Measurements from ENCODE around the gene TALDO1.

TALDO1 gene

GRCh38 chr11:770642-771616 lies 23.7 kb downstream of the TALDO1 start:
- no peak for DNase-seq

- no peak for DNase-seq
Measured at GRCh38 chr11:771617-772204, 24.4 kb downstream of the TALDO1 start.

- no peak for DNase-seq
Measured at GRCh38 chr11:772429-773390, 25.4 kb downstream of the TALDO1 start.

GRCh38 chr11:773425-773824 lies 26.2 kb downstream of the TALDO1 start:
- no peak for DNase-seq

DNA sequence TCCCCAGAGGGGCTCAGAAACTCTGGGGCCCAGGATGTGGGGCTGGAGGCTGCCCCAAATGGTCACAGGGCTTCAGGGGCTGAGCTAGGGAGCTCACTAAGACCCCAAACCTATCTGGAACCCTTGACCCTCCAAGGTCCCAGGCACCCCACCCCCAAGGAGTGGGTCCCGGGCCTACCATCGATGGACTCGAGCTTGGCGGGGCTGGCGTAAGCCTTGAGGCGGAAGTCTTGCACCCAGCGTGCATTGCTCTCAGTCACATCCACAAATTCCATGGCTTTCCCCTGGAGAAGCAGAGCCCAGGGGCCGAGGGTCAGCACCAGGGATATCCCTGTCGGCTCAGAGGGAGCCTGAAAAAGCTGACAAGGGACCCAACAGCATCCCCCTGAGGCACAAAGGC lies 26.6 kb downstream of the TALDO1 start:
- DNase-seq = no peak

DNA sequence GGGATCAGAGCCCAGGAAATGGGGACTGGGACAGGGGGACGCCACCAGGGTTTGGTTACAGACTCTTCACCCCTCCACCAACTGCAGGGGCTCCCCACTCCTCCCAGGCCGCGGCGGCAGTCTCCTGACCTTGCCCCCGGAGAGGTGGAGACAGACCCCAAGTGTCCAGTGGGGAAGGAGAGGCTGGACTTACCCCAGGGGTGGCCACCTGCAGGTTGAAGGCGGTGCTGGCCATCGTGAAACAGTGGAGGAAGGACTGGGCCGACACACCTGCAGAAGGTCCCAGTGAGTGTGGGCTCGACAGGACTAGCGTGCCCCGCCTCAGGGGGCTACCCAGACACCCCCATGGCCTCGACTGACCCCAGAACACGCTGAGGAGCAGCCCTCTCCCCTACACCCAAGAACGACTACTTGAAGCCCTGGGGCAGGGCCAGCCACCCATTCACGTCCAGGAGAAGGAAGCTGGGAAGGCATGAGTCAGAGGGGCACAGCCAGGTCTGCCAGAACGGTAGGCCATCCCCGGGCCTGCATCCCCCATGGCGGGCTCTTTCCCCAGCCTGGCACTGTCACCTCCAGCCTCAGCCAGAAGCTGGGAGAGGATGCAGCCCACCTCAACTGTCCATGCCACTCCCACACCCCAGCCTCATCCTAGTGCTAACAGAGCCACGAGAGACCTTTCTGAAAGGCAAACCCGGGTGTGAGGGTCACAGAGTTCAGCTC lies 27.8 kb downstream of the TALDO1 start:
- DNase-seq = no peak

DNA sequence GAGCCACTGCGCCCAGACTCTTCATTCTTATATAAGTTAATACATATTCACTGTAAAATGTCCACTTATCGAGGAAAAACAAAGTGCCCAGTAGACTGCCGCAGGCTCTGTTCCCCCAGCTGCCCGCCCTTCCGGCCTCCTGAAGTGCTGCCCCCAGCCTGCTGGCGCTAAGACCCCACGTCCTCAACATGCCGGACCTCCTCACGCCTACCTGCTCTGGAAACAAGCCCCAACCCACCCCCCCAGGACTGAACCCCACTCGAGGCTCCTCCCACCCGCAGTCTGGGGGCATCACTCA lies 28.9 kb downstream of the TALDO1 start:
- no peak for DNase-seq

GRCh38 chr11:776561-777287 lies 29.5 kb downstream of the TALDO1 start:
- no peak for DNase-seq

DNA sequence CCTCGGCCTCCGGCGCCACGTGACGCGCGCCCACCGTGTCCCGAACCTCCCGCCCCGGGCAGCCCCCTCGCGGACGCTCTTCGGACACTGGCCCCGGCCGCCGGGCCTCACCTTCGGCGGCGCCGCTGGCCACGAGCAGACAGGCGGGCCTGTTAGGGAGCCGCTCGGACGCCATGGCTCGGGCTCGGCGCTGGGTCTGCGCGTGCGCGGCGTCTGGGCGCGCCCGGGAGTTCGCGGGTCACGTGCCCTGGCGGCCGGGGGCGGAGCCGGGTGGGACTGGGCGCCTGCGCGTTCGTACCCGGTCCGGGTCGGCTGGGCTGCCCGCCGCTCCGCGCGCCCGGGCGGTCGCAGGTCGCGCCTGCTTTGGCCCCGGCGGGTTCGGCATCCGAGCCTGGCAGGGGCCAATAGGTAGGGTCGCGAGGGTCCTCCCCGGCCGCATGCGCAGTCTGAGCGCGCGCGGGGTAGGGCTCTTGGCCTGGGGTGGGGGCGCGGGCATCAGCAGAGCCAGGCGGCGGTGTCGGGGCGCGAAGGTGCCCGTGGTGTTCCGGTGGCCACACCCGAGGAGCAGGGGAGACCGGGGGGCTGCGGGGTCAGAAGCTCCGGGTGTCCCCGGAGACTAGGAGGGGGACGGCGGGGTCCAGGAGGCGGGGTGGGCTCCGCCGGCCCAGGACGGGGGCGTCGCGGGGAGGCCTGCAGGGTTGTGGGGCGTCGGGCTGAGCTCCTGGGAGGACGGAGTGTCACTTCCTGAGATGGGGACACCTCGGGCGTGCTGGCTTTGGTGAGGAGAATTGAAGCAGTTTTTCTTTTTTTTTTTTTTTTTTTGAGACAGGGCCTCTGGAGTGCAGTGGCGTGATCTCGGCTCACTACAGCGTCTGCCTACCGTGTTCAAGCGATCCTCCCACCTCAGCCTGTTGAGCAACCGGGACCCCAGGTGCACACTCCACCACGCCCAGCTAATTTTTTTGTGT lies 30.3 kb downstream of the TALDO1 start, which contains the start of gene GATD1:
TSS of gene GATD1 (minus strand) at position 200 of the 968 bp plus-strand sequence. CDS start at position 175, 25 bp downstream.
- peak; percentile 39 for DNase-seq

- DNase-seq = no peak
Measured at GRCh38 chr11:778976-779954, 32.0 kb downstream of the TALDO1 start.

GRCh38 chr11:779955-780532 lies 32.8 kb downstream of the TALDO1 start:
- no peak for DNase-seq

DNA sequence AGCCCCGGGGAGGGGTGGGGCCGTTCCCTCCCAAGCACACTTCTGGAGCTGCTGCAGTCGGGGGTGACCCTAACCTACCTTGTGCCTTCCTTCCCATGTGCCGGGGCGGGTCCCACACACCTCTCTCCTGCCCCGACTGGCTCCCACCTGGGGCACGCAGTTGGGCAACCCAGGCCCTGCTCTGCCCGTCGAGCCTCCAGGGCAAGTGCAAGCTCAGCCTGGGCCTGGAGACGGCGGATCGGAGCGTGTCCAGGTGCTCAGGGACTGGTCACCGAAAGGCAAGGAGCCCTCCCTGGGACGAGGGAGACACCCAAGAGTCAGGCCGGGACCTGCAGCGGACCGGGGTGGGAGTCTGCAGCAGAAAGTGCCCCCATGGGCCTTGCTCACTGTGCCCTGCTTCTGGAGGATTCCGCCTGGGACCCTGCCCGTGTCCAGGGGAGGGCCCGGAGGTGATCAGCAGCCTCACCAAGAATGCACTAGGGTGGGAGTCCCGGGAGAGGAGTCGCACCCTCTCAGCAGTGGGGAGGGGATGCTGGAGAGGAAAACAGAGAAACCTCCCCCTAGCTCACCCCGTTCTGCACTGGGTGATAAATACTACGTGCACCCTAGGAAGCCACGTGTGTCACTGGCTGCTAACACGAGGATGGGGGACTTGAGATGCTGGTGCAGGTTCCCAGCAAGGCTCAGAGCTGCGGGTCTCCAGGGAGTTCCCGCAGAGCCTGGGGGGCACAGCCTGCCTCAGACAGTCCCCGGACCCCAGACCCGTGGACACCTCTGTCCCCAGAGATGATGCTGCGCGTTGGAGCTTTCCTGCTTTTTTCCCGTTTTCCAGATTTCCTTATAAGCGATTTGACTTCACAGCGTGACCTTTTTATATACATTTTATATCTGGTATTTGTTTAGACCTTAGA lies 35.3 kb downstream of the TALDO1 start:
- no peak for DNase-seq

DNA sequence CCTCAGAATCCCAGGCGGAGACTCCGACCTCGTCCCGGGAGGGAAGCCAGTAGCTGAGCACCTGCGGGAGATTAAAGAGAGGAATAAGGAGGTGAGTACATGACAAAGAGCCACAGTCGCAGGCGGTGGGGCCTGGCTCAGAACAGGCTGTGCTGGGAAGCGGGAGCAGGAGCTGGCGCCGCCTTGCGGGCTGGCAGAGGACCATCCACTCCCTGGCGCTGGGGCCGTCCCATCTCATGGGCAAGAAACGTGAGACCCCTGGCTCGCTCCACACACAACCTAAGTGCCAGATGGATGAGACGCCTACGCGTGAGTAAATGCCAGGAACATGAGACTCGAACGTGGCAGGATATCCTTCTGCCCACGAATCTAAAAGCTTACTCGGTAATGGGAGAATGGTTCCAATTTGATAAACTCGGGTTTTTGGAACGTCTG lies 36.3 kb downstream of the TALDO1 start:
- DNase-seq = peak; percentile 66

- DNase-seq = no peak
Measured at GRCh38 chr11:786235-787083, 39.2 kb downstream of the TALDO1 start.

GRCh38 chr11:787084-787675 lies 39.9 kb downstream of the TALDO1 start:
- DNase-seq = no peak

DNA sequence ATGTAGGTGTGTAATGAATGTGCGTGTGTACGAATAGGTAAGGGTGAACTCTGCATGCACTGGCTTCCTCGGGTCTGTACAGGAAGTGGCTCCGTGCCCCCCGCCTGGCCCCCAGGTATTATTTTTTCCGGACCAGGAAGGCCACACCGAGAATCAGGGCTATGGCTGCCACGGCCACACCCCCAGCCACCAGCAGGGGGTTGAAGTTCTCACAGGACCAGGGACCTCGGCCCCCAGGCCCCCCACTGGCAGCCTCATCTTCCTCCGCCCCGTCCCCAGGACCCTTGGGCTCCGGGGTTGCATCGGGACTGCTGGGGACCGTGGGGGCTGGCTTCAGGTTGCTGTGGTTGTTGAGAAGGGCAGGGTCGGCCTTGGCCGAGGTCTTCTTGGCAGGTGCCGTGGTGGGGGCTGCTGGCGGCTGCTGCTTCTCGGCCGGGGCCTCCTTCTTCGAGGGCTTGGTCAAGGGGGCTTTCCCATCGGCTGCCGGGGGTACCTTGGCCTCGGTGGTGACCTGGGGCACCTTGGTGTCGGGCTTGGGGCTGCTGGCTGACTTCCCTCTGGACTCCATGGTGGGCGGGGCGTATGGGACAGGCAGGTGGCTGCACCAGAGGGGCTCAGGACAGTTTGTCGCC lies 40.9 kb downstream of the TALDO1 start:
- no peak for DNase-seq

All from DMS79 treated with DMSO at 0.1 percent for 48 hours (cell line).